Tibial artery (tissue), 4 donors: ENCODE data around the gene DYNLT2B.

Experiments used
- DNase-seq, 2 donors: peaks; one replicate each; pipeline ENCODE4 v3.0.0-alpha.2; 2019
- H3K27ac ChIP-seq, 2 donors: fragments of 200-600 bp; sonication (generic) in 1 of 2; 1 replicate in 1 of 2; 2 replicates in 1 of 2; pipeline ENCODE4 v1.5.1; 2018 to 2019; ENCODE audit warnings: mild to moderate bottlenecking in 1 of 2
- H3K27me3 ChIP-seq, 2 donors: fragments of 200-600 bp; sonication (generic) in 1 of 2; one replicate each; pipeline versions ENCODE4 v1.5.1 to v1.6.0; 2016 to 2019
- H3K36me3 ChIP-seq, 3 donors: fragments of 200-600 bp; sonication (generic) in 2 of 3; one replicate each; pipeline ENCODE4 v1.5.1; 2016 to 2019; ENCODE audit warnings: mild to moderate bottlenecking in 2 of 3
- H3K4me1 ChIP-seq, 4 donors: fragments of 200-600 bp; sonication (generic) in 2 of 4; 1 replicate in 3 of 4; 2 replicates in 1 of 4; pipeline ENCODE4 v1.5.1; 2016 to 2019
- H3K4me3 ChIP-seq, 2 donors: fragments of 200-600 bp; sonication (generic) in 1 of 2; 1 replicate in 1 of 2; 2 replicates in 1 of 2; pipeline ENCODE4 v1.5.1; 2018 to 2019; ENCODE audit warnings: mild to moderate bottlenecking in 2 of 2
- H3K9me3 ChIP-seq, 3 donors: fragments of 200-600 bp; sonication (generic) in 1 of 3; one replicate each; pipeline ENCODE4 v1.5.1; 2016 to 2019
- intact Hi-C: fragments of 100-400 bp; cut with DNase I; formaldehyde crosslinking; loops from one replicate; pipeline ENCODE4 v1.15.0; 2023; ENCODE audit warnings: low total_unique reads
- TF ChIP-seq, protein P1 (sequence below), 2 experiments: fragments of 200-600 bp in 1 of 2; fragments of 450-650 bp in 1 of 2; IDR thresholded peaks; one replicate each; pipeline ENCODE4 v1.5.1; 2017 to 2019; ENCODE audit warnings: antibody characterized with exemption in 2 of 2, mild to moderate bottlenecking in 1 of 2, moderate library complexity in 1 of 2

Gene DYNLT2B

DNA sequence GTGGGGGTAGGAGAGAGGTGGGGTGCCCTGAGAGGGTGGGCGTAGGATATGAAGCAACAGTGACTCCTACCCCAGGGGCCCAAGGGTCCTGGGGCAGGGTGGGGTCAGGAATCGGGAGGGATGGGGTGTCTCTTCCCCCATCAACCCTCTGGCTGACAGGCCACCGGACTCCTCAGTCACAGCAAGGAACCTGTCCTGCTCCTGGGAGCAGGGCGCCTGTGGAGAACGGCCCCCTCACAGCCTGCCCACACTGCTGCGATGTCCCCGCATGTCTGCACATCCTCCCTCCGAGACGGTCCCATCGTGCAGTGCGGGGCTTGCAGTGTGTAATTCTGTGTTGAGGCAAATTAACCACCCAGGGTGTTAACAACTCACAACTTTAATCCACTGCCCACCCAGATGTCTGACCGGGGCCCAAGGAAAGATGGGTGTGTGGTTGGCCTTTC lies 17.5 kb upstream of the DYNLT2B start:
- H3K27ac ChIP-seq: no peak overlapping the region
- TF ChIP-seq, protein P1, sequence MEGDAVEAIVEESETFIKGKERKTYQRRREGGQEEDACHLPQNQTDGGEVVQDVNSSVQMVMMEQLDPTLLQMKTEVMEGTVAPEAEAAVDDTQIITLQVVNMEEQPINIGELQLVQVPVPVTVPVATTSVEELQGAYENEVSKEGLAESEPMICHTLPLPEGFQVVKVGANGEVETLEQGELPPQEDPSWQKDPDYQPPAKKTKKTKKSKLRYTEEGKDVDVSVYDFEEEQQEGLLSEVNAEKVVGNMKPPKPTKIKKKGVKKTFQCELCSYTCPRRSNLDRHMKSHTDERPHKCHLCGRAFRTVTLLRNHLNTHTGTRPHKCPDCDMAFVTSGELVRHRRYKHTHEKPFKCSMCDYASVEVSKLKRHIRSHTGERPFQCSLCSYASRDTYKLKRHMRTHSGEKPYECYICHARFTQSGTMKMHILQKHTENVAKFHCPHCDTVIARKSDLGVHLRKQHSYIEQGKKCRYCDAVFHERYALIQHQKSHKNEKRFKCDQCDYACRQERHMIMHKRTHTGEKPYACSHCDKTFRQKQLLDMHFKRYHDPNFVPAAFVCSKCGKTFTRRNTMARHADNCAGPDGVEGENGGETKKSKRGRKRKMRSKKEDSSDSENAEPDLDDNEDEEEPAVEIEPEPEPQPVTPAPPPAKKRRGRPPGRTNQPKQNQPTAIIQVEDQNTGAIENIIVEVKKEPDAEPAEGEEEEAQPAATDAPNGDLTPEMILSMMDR (IDR thresholded peaks at IDR 0.05): no peak
- DNase-seq: no peak
- peaks cover 0 to 26% of the 10 kb centered on the region in 2 donors for H3K27me3 ChIP-seq
- no peaks in the 10 kb centered on the region for H3K9me3 ChIP-seq
- no peaks in the 10 kb centered on the region for H3K4me1 ChIP-seq
- H3K4me3 ChIP-seq: no peak overlapping the region
- H3K36me3 ChIP-seq: no peaks in the 10 kb centered on the region
- intact Hi-C loops: no loop called here

DNA sequence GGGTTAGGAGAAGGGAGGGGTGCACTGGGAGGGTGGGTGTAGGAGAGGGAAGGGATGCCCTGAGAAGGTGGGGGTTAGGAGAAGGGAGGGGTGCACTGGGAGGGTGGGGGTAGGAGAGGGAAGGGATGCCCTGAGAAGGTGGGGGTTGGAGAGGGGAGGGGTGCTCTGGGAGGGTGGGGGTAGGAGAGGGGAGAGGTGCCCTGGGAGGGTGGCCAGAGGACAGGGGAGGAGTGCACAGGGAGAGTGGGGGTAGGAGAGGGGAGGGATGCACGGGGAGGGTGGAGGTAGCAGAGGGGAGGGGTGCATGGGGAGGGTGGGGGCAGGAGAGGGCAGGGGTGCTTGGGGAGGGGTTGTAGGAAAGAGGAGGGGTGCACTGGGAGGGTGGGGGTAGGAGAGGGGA lies 16.9 kb upstream of the DYNLT2B start:
- H3K27ac ChIP-seq: no peak overlapping the region
- H3K4me1 ChIP-seq: no peaks in the 10 kb centered on the region
- no peak overlapping the region for H3K4me3 ChIP-seq
- intact Hi-C loops: no loop called here
- TF ChIP-seq, protein P1 (IDR thresholded peaks at IDR 0.05): no peak
- H3K36me3 ChIP-seq: no peaks in the 10 kb centered on the region
- no peaks in the 10 kb centered on the region for H3K9me3 ChIP-seq
- no peak for DNase-seq
- H3K27me3 ChIP-seq: peaks cover 0 to 29% of the 10 kb centered on the region in 2 donors

DNA sequence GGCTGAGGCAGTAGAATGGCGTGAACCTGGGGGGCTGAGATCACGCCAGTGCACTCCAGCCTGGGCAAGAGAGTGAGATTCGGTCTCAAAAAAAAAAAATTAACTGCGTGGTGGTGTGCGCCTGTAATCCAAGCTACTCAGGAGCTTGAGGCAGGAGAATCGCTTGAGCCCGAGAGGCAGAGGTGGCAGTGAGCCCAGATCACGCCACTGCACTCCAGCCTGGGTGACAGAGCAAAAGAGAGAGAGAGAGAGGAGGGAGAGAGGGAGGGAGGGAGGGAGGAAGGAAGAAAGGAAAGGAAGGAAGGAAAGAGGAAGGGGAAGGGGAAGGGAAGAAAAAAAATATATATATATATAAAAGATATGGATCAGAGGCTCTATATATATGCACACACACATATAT lies 14.1 kb upstream of the DYNLT2B start:
- no peak for DNase-seq
- intact Hi-C loops: no loop called here
- peaks cover 0 to 31% of the 10 kb centered on the region in 2 donors for H3K27me3 ChIP-seq
- H3K4me3 ChIP-seq: no peak overlapping the region
- H3K36me3 ChIP-seq: no peaks in the 10 kb centered on the region
- H3K4me1 ChIP-seq: no peaks in the 10 kb centered on the region
- H3K9me3 ChIP-seq: no peaks in the 10 kb centered on the region
- TF ChIP-seq, protein P1 (IDR thresholded peaks at IDR 0.05): no peak
- H3K27ac ChIP-seq: no peak overlapping the region

DNA sequence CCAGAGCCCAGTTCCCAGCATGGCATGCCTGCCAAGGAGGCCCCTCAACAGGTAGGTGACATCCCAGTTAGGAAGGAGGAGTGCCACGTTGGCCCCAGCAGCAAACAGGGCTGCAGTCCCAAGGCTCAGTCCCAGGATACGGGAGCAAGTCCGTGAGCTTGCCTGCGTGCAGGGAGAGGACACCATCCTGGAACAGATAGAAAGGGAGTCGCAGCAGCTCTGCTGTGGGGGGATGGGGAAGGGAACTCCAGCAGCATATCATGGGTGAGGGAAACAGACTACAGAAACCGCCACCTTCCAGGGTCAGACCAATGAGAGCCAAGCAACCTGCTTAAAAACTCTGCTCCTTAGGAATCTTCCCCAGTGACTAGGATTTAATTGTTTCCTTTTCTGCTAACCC lies 9.4 kb upstream of the DYNLT2B start:
- Histone ChIP-seq H3K27me3 (peaks cover 0 to 10% of the 10 kb centered on the region in 2 donors), H3K4me3 (no peak overlapping the region), H3K36me3 (no peaks in the 10 kb centered on the region), H3K4me1 (no peaks in the 10 kb centered on the region), H3K9me3 (no peaks in the 10 kb centered on the region), H3K27ac (no peak overlapping the region)
- intact Hi-C loops: no loop called here
- TF ChIP-seq, protein P1 (IDR thresholded peaks at IDR 0.05): no peak
- no peak for DNase-seq

DNA sequence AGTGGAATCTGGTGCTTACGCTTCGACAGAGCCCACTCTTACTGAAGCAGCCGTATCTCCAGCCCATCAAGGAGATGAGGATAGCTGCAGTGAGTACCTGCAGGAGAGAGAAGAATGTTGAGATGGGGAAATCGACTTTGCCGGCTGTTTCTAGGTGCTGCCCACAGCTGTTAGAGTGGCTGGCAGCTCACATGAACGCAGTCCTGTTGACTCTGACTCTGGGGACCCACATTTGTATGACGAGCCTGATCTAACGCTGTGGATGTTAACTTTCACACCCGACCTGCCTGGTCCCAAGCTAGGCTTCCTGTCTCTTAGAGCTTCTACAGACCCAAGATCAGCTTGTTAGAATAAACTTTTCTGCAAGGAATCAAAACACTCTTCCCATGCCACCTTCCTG lies 8.9 kb upstream of the DYNLT2B start:
- no peak overlapping the region for H3K4me3 ChIP-seq
- intact Hi-C loops: no loop called here
- H3K4me1 ChIP-seq: no peaks in the 10 kb centered on the region
- TF ChIP-seq, protein P1 (IDR thresholded peaks at IDR 0.05): no peak
- H3K9me3 ChIP-seq: no peaks in the 10 kb centered on the region
- H3K27me3 ChIP-seq: peaks cover 0 to 5% of the 10 kb centered on the region in 2 donors
- DNase-seq: no peak
- H3K36me3 ChIP-seq: no peaks in the 10 kb centered on the region
- H3K27ac ChIP-seq: no peak overlapping the region

DNA sequence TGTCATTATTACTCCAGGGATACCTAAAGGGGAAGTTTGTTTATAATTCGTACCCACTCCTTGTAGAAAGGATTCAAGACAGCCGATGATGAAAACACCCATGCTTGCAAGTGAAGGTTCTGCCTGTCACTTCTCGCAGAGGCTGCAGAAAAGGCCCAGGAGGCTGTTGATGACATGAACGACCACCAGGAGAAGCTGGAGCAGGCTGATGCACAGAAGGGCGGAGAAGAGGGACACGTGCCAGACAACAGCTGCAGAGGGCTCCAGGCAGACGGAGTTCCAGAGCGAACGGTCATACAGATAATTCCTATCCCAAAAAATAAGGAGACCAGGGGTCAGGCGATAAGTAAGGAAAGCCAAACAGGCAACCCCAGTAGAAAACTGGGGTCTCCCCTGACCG lies 5.7 kb upstream of the DYNLT2B start:
- no peak for DNase-seq
- Histone ChIP-seq H3K9me3 (no peaks in the 10 kb centered on the region), H3K36me3 (no peaks in the 10 kb centered on the region), H3K27me3 (peaks cover 0 to 3% of the 10 kb centered on the region in 2 donors), H3K4me1 (peaks cover 0 to 3% (median 0%) of the 10 kb centered on the region in 4 donors), H3K27ac (no peak overlapping the region), H3K4me3 (no peak overlapping the region)
- TF ChIP-seq, protein P1 (IDR thresholded peaks at IDR 0.05): no peak
- intact Hi-C loops: no loop called here
